CD4-positive, alpha-beta T cell treated with Interleukin-6 for 4 hours (primary cell): Measurements from ENCODE around the gene LDLRAD3.
"Not testable (repeated sequence)": the region's sequence is repeated elsewhere in the genome, so short reads cannot be mapped to it uniquely, and the experiment has no call there.

Experiments used
- DNase-seq: peaks from one replicate; pipeline ENCODE4 v3.0.0-alpha.2; 2020; ENCODE audit warnings: mixed read lengths

Gene LDLRAD3

DNA sequence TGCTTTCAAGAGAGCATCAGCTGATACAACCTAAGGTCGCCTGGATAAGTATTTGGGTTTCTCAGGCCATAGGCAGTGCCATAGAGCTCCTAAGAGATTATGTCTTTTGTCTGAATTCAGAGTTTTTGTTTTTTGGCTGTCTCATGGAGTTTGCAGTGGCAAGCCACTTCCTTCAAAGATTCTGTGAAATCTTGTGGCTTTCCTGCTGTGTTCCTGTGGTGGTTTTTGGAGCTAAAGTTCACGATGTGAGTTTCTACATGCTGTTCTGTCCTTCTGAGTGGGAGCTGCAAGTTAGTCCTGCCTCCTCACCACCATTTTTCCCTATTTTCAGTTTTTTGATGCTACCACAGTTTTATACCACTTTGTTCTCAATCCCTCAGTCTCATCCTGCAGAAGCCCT lies 234.0 kb downstream of the LDLRAD3 start:
- DNase-seq = no peak

GRCh38 chr11:36186340-36187175 lies 242.7 kb downstream of the LDLRAD3 start:
- no peak for DNase-seq

GRCh38 chr11:36187622-36188021 lies 243.8 kb downstream of the LDLRAD3 start:
- no peak for DNase-seq

DNA sequence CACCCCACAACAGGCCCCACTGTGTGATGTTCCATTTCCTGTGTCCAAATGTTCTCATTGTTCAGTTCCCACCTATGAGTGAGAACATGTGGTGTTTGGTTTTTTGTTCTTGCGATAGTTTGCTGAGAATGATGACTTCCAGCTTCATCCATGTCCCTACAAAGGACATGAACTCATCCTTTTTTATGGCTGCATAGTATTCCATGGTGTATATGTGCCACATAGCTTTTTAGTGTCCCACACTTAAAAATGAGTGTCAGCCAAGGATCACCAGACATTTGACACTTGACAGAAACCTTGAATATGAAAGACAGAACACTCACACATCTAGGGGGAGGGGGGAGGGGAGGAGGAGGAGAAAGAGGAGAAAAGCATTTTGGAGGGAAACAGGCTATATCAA lies 245.9 kb downstream of the LDLRAD3 start:
- DNase-seq = not testable (repeated sequence)

- no peak for DNase-seq
Observed at GRCh38 chr11:36191941-36192340, 248.1 kb downstream of the LDLRAD3 start.

GRCh38 chr11:36192425-36193289 lies 248.8 kb downstream of the LDLRAD3 start:
- DNase-seq = no peak

- no peak for DNase-seq
Observed at GRCh38 chr11:36193290-36193619, 249.4 kb downstream of the LDLRAD3 start.

GRCh38 chr11:36193721-36194120 lies 249.9 kb downstream of the LDLRAD3 start:
- DNase-seq = no peak

GRCh38 chr11:36195496-36196354 lies 251.9 kb downstream of the LDLRAD3 start:
- no peak for DNase-seq

GRCh38 chr11:36196411-36196998 lies 252.6 kb downstream of the LDLRAD3 start:
- DNase-seq = no peak

GRCh38 chr11:36201411-36201810 lies 257.5 kb downstream of the LDLRAD3 start:
- no peak for DNase-seq

DNA sequence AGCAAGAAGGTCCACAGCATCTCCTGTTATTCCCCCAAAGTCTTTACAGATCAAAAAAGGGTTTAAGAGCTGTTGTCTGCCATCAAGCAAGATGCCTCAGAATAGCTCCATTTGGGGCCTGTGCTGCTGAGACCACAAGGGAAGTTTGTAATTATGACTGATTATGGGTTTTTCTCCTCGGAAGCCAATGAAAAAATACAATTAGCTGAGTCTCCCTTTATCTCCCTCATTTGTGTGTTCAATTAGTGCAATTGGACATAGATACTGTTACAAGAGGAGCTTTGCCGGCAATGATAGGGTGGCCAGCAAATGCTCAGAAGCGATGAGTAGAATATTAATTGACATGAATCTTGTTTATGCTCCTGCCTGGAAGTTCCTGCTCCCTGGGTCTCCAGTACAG lies 261.7 kb downstream of the LDLRAD3 start:
- no peak for DNase-seq

- no peak for DNase-seq
Observed at GRCh38 chr11:36210529-36210928, 266.7 kb downstream of the LDLRAD3 start.

DNA sequence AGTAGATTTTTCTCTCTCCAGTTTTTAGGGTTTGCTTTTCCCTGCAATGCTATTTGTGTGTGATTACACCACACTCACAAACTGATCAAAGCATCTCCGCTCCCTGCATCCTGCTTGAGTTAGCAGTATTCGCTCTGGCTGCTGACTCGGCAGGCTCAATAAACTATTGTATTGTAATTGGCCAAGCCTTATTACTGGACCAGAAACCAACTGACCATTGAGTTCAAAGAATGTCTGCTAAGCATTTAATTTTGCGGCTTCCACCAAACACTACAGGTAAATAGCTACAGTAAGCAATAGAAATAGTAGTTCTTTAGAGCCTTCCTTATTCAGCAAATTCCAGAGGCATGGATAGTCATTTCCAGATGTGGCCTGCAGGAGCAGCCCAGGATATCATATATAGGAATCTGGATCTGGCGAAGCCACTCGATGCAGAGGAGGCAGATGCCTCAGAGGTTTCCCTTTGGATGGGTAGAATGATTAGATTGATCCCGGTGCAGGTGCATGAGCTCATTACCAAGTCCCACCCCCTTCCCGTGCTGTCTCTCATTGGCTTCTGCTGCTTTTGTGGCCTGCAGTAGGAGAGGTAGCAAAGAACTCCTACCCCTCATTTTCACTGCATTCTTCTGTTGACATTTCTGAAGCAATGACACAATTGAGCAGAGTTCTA lies 268.0 kb downstream of the LDLRAD3 start:
- DNase-seq = no peak

DNA sequence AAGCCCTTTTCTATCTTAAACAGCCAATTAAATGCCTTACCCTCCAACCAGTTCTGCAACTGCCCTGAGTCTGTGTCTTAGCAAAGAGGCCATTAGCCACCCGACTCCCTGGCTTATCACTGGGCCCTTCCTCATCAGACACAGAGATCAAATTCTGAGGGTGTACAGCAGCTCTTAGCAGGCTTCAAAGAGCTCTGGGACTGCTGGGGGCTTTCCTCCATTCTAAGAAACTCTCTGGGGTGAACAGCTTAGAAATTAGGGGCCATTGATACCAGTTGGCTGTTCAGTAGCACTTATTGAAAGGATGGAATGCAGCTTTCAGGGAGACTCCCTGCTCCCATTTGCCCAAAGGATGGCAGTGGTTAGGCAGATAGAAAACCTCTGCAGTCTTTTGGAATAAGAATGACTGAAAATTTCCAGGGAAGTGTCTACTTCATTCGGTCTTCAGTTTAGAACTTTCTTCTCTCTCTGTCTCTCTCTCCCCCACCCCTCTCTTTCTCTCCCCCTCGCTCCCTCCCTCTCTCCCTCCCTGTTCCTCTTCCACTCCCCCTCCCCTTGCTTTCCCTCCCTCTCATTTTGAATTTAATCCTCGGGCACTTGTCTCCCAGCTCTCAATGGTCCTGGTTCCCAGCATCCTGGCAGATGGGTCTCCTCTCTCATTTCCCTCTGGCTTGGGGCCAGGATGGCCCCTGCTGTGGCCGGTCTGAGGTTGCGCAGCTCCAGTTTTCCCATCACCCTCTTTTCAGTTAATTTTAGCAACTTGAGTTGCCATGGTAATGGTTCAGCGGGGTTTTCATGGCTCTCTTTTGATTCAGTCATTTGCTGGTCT lies 268.9 kb downstream of the LDLRAD3 start:
- no peak for DNase-seq

GRCh38 chr11:36213393-36213840 lies 269.6 kb downstream of the LDLRAD3 start:
- DNase-seq = no peak

- DNase-seq = no peak
Observed at GRCh38 chr11:36214480-36214879, 270.6 kb downstream of the LDLRAD3 start.

DNA sequence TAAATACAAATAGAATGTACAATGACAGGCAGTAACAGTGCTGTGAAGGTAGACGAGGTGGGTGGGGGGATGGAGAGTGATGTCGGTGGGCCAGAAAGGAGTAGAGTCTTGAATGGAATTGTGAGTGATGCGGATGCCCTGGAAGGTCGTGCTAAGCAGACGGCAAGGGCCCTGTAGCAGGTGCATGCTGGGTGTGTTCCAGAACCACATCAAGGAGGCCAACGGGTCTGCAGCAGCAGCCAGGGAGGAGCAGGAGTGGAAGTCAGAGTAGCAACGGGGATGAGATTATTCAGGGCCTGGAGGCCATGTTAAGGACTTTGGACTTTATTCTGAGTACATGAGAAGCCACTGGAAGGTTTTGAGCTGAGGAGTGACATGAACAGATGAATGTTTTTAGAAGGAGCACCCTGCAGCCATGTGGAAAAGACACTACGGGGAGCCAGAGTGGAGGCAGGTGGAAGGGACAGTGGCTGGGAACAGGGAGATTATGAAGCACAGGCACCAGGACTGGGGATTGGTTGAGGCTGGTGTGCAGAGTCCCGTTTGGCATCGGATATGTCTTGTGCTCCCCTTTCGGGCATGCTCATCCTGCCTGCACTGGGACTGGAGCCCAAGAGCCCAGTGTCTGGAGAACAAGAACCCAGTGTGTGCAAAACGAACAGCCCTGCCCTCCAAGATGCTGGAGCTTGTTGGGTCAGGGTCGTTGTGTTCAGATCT lies 271.3 kb downstream of the LDLRAD3 start:
- DNase-seq = no peak

- no peak for DNase-seq
Observed at GRCh38 chr11:36215693-36216060, 271.8 kb downstream of the LDLRAD3 start.

DNA sequence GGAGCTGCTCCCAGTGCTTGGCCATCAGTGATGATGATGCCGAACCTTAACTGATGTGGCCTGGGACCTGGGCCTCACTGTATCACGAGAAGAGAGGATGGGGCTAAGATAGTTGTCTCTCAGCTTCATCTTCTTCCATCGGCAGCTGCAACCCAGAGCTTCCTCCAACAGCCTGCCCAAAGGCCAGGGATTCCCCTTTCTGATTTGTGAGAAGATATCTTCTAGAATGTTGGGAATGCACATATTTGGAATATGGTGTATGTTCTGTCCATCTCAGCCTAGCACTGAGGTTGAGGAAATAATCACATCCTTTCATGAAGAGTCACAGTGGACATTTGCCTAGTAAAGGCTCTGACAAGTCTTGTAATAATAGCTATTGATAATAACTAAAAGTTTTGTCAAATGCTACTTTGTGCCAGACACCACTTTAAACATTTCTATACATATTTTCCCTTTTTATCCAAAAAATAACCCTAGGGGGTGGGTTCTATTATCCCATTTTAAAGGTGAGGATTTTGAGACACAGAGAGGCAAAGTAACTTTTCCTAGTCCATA lies 272.3 kb downstream of the LDLRAD3 start:
- DNase-seq = no peak
